ENCODE data around the gene MCC. TPM values are rescaled to one million over a fixed set of nuclear protein-coding genes. Genes with fewer than 3 reads are reported as not detected.

Gene MCC
- total RNA-seq, 1 donor from 2014 or later: 29.4 TPM

- no peak for DNase-seq
- intact Hi-C loops (cut with DNase I): loop anchor here (10.0 kb wide), 1 partner anchor 125 kb away; no protein-coding TSS in a partner anchor
- ATAC-seq (ENCODE audit: poor library complexity): no peak
These were observed 278.8 kb downstream of the MCC start for GRCh38 chr5:113209498-113209897.

GRCh38 chr5:113205807-113206206, 282.4 kb downstream of the MCC start:
- intact Hi-C loops (cut with DNase I): loop anchor here (10.0 kb wide), 1 partner anchor 121 kb away; no protein-coding TSS in a partner anchor
- ATAC-seq (ENCODE audit: poor library complexity) (peak; percentile 45), DNase-seq (no peak)

GRCh38 chr5:113205323-113205722, 282.9 kb downstream of the MCC start:
- no peak for DNase-seq
- intact Hi-C loops (cut with DNase I): loop anchor here (10.0 kb wide), 1 partner anchor 121 kb away; no protein-coding TSS in a partner anchor
- ATAC-seq (ENCODE audit: poor library complexity): no peak

- intact Hi-C loops (cut with DNase I): loop anchor here (10.0 kb wide), 1 partner anchor 120 kb away; no protein-coding TSS in a partner anchor
- DNase-seq: peak; percentile 73
- peak; percentile 75 for ATAC-seq (ENCODE audit: poor library complexity)
These were observed 283.6 kb downstream of the MCC start for GRCh38 chr5:113204525-113205161.

GRCh38 chr5:113203916-113204315, 284.3 kb downstream of the MCC start:
- ATAC-seq (ENCODE audit: poor library complexity): no peak

GRCh38 chr5:113202746-113203716, 285.2 kb downstream of the MCC start:
- intact Hi-C loops (cut with DNase I): loop anchor here (10.0 kb wide), 1 partner anchor 118 kb away; no protein-coding TSS in a partner anchor
- ATAC-seq (ENCODE audit: poor library complexity): peak; percentile 87
- peak; percentile 90 for DNase-seq

More at GRCh38 chr5:113203916-113204315, 284.3 kb downstream of the MCC start:
- intact Hi-C loops (cut with DNase I): loop anchor here (10.0 kb wide), 1 partner anchor 119 kb away; no protein-coding TSS in a partner anchor
- DNase-seq: no peak

- intact Hi-C loops (cut with DNase I): loop anchor here (10.0 kb wide), 1 partner anchor 117 kb away; no protein-coding TSS in a partner anchor
- DNase-seq (no peak), ATAC-seq (ENCODE audit: poor library complexity) (no peak)
These were observed 286.0 kb downstream of the MCC start for GRCh38 chr5:113202287-113202686.

- intact Hi-C loops (cut with DNase I): loop anchor here (10.0 kb wide), 1 partner anchor 117 kb away; no protein-coding TSS in a partner anchor
- no peak for ATAC-seq (ENCODE audit: poor library complexity)
- no peak for DNase-seq
These were observed 286.5 kb downstream of the MCC start for GRCh38 chr5:113201715-113202114.

- intact Hi-C loops (cut with DNase I): no loop called here
These were observed 288.9 kb downstream of the MCC start for GRCh38 chr5:113199122-113199905.

GRCh38 chr5:113197456-113198200, 290.6 kb downstream of the MCC start:
- ATAC-seq (ENCODE audit: poor library complexity) (peak; percentile 4), DNase-seq (no peak)
- intact Hi-C loops (cut with DNase I): no loop called here

More at GRCh38 chr5:113199122-113199905, 288.9 kb downstream of the MCC start:
- ATAC-seq (ENCODE audit: poor library complexity) (no peak), DNase-seq (no peak)

- intact Hi-C loops (cut with DNase I): no loop called here
- ATAC-seq (ENCODE audit: poor library complexity) (no peak), DNase-seq (no peak)
These were observed 292.5 kb downstream of the MCC start for GRCh38 chr5:113195771-113196170.

- ATAC-seq (ENCODE audit: poor library complexity) (no peak), DNase-seq (no peak)
- intact Hi-C loops (cut with DNase I): no loop called here
These were observed 293.0 kb downstream of the MCC start for GRCh38 chr5:113195251-113195650.

- DNase-seq (no peak), ATAC-seq (ENCODE audit: poor library complexity) (no peak)
- intact Hi-C loops (cut with DNase I): no loop called here
These were observed 293.7 kb downstream of the MCC start for GRCh38 chr5:113194591-113194990.

- DNase-seq: no peak
- no peak for ATAC-seq (ENCODE audit: poor library complexity)
- intact Hi-C loops (cut with DNase I): no loop called here
These were observed 294.1 kb downstream of the MCC start for GRCh38 chr5:113194125-113194524.

- DNase-seq: no peak
- ATAC-seq (ENCODE audit: poor library complexity): no peak
- intact Hi-C loops (cut with DNase I): no loop called here
These were observed 294.8 kb downstream of the MCC start for GRCh38 chr5:113193311-113193978.

GRCh38 chr5:113192541-113192940, 295.7 kb downstream of the MCC start:
- intact Hi-C loops (cut with DNase I): no loop called here
- no peak for ATAC-seq (ENCODE audit: poor library complexity)
- DNase-seq: no peak

- no peak for DNase-seq
- no peak for ATAC-seq (ENCODE audit: poor library complexity)
- intact Hi-C loops (cut with DNase I): no loop called here
These were observed 297.9 kb downstream of the MCC start for GRCh38 chr5:113190347-113190746.

Data from Right ventricle myocardium superior (tissue), 1 donor.